ENCODE data around the gene SEMA3B. TPM values are rescaled to one million over a fixed set of nuclear protein-coding genes. Genes with fewer than 3 reads are reported as not detected.
A peak's percentile ranks its signal among the peaks of the same experiment; 100 is the strongest.

SEMA3B gene
- total and polyA plus RNA-seq, 9 of the 15 experiments (the other 6 are each of a cell fraction or from before 2014, with no cell fraction given) = 0.03 to 1.8 (median 0.55) TPM; not detected in 1

DNA sequence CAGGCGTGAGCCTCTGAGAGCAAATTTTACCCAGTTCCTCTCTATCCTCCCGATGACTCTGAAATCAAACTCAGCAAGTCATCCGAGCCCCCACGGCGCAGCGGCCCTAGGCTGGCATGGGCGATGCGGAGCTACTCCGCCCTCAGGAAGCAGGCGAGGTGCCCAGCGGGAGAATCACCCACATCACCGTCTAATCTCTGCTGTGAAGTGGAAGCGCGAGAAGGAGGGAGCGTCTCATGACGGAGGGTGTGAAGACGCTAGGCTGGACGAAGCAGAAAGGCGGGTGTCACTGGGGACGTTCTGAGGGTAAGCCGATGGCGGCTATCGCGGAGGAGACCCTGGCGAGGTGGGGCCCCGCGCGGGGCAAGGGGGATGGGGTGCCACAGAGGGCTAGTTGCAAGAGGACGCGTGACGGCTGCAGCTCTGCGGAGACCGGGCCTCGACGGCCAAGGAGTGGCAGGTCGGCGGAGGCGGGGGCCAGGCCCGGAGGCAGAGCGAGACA is 42.0 kb upstream of the SEMA3B start (continued):
- TF ChIP-seq, protein P1, sequence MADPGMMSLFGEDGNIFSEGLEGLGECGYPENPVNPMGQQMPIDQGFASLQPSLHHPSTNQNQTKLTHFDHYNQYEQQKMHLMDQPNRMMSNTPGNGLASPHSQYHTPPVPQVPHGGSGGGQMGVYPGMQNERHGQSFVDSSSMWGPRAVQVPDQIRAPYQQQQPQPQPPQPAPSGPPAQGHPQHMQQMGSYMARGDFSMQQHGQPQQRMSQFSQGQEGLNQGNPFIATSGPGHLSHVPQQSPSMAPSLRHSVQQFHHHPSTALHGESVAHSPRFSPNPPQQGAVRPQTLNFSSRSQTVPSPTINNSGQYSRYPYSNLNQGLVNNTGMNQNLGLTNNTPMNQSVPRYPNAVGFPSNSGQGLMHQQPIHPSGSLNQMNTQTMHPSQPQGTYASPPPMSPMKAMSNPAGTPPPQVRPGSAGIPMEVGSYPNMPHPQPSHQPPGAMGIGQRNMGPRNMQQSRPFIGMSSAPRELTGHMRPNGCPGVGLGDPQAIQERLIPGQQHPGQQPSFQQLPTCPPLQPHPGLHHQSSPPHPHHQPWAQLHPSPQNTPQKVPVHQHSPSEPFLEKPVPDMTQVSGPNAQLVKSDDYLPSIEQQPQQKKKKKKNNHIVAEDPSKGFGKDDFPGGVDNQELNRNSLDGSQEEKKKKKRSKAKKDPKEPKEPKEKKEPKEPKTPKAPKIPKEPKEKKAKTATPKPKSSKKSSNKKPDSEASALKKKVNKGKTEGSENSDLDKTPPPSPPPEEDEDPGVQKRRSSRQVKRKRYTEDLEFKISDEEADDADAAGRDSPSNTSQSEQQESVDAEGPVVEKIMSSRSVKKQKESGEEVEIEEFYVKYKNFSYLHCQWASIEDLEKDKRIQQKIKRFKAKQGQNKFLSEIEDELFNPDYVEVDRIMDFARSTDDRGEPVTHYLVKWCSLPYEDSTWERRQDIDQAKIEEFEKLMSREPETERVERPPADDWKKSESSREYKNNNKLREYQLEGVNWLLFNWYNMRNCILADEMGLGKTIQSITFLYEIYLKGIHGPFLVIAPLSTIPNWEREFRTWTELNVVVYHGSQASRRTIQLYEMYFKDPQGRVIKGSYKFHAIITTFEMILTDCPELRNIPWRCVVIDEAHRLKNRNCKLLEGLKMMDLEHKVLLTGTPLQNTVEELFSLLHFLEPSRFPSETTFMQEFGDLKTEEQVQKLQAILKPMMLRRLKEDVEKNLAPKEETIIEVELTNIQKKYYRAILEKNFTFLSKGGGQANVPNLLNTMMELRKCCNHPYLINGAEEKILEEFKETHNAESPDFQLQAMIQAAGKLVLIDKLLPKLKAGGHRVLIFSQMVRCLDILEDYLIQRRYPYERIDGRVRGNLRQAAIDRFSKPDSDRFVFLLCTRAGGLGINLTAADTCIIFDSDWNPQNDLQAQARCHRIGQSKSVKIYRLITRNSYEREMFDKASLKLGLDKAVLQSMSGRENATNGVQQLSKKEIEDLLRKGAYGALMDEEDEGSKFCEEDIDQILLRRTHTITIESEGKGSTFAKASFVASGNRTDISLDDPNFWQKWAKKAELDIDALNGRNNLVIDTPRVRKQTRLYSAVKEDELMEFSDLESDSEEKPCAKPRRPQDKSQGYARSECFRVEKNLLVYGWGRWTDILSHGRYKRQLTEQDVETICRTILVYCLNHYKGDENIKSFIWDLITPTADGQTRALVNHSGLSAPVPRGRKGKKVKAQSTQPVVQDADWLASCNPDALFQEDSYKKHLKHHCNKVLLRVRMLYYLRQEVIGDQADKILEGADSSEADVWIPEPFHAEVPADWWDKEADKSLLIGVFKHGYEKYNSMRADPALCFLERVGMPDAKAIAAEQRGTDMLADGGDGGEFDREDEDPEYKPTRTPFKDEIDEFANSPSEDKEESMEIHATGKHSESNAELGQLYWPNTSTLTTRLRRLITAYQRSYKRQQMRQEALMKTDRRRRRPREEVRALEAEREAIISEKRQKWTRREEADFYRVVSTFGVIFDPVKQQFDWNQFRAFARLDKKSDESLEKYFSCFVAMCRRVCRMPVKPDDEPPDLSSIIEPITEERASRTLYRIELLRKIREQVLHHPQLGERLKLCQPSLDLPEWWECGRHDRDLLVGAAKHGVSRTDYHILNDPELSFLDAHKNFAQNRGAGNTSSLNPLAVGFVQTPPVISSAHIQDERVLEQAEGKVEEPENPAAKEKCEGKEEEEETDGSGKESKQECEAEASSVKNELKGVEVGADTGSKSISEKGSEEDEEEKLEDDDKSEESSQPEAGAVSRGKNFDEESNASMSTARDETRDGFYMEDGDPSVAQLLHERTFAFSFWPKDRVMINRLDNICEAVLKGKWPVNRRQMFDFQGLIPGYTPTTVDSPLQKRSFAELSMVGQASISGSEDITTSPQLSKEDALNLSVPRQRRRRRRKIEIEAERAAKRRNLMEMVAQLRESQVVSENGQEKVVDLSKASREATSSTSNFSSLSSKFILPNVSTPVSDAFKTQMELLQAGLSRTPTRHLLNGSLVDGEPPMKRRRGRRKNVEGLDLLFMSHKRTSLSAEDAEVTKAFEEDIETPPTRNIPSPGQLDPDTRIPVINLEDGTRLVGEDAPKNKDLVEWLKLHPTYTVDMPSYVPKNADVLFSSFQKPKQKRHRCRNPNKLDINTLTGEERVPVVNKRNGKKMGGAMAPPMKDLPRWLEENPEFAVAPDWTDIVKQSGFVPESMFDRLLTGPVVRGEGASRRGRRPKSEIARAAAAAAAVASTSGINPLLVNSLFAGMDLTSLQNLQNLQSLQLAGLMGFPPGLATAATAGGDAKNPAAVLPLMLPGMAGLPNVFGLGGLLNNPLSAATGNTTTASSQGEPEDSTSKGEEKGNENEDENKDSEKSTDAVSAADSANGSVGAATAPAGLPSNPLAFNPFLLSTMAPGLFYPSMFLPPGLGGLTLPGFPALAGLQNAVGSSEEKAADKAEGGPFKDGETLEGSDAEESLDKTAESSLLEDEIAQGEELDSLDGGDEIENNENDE (IDR thresholded peaks at IDR 0.05; ENCODE audit: low read depth, low read length) = no peak
- TF ChIP-seq POLR2G (IDR thresholded peaks at IDR 0.05; ENCODE audit: low read depth, low read length) (no peak), L3MBTL2 (IDR thresholded peaks at IDR 0.05) (peak; percentile 83), KDM4B (IDR thresholded peaks at IDR 0.05; ENCODE audit: borderline replicate concordance in 2 of 2, low read depth in 1 of 2) (no peak)
- TF ChIP-seq, protein P2, sequence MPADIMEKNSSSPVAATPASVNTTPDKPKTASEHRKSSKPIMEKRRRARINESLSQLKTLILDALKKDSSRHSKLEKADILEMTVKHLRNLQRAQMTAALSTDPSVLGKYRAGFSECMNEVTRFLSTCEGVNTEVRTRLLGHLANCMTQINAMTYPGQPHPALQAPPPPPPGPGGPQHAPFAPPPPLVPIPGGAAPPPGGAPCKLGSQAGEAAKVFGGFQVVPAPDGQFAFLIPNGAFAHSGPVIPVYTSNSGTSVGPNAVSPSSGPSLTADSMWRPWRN (IDR thresholded peaks at IDR 0.05; ENCODE audit: low read depth) = no peak
